GM19351 (cell line): ENCODE data around the gene GID8.

ENCODE experiments used
- ATAC-seq: cut with Tn5 transposase; IDR thresholded peaks from one replicate; pipeline ENCODE4 v1.9.1; 2021; ENCODE audit warnings: mild to moderate bottlenecking, moderate library complexity; ENCODE audit not compliant: unreplicated experiment

Gene GID8

GRCh38 chr20:62941792-62942191 is 3.8 kb downstream of the GID8 start:
- no peak for ATAC-seq

GRCh38 chr20:62942456-62942855 is 4.5 kb downstream of the GID8 start:
- ATAC-seq = no peak

- no peak for ATAC-seq
Observed at GRCh38 chr20:62943396-62943795, 5.4 kb downstream of the GID8 start.

- ATAC-seq = no peak
Observed at GRCh38 chr20:62944184-62944583, 6.2 kb downstream of the GID8 start.

- no peak for ATAC-seq
Observed at GRCh38 chr20:62944746-62945145, 6.8 kb downstream of the GID8 start.

- no peak for ATAC-seq
Observed at GRCh38 chr20:62945771-62946339, 7.9 kb downstream of the GID8 start.

- ATAC-seq = no peak
Observed at GRCh38 chr20:62946918-62947317, 9.0 kb downstream of the GID8 start.

GRCh38 chr20:62947532-62948300 is 9.8 kb downstream of the GID8 start:
- no peak for ATAC-seq

- ATAC-seq = no peak
Observed at GRCh38 chr20:62949153-62949821, 11.3 kb downstream of the GID8 start.

- no peak for ATAC-seq
Observed at GRCh38 chr20:62949962-62950361, 12.0 kb downstream of the GID8 start.

- ATAC-seq = no peak
Observed at GRCh38 chr20:62950741-62951140, 12.8 kb downstream of the GID8 start.

GRCh38 chr20:62951143-62951895 is 13.4 kb downstream of the GID8 start:
- ATAC-seq = no peak

- no peak for ATAC-seq
Observed at GRCh38 chr20:62951896-62952372, 14.0 kb downstream of the GID8 start.

- ATAC-seq = peak; percentile 49
Observed at GRCh38 chr20:62952373-62952967, 14.5 kb downstream of the GID8 start, which contains the start of gene SLC17A9. Gene SLC17A9 (plus strand): TSS chr20:62952709. CDS start chr20:62952831, 122 bp downstream.

- peak; percentile 5 for ATAC-seq
Observed at GRCh38 chr20:62952968-62953838, 15.3 kb downstream of the GID8 start.

- peak; percentile 78 for ATAC-seq
Observed at GRCh38 chr20:62953839-62954703, 16.1 kb downstream of the GID8 start.

- no peak for ATAC-seq
Observed at GRCh38 chr20:62955519-62956386, 17.8 kb downstream of the GID8 start.
